ENCODE results near the gene MDM1.

- TF ChIP-seq CTCF (IDR thresholded peaks at IDR 0.05) (no peak), POLR2A (IDR thresholded peaks at IDR 0.05) (no peak)
Observed at GRCh38 chr12:68306564-68306963, 25.6 kb downstream of the MDM1 start.
